AG04449 (cell line): ENCODE measurements around the gene ADAMTS17.

ENCODE experiments used
- CTCF ChIA-PET: fragments of 350-600 bp; formaldehyde crosslinking; extraction: SDS; loops from one replicate; lab custom pipeline; 2021; ENCODE audit warnings: antibody characterized with exemption; lab: Yijun Ruan, JAX
- POLR2A ChIA-PET: fragments of 400-600, 350-600 bp; formaldehyde crosslinking; extraction: SDS; loops from one replicate; lab custom pipeline; 2020; ENCODE audit warnings: antibody characterized with exemption, inconsistent platforms; lab: Yijun Ruan, JAX
- DNase-seq: peaks from one replicate; pipeline ENCODE4 v3.0.0-alpha.2; 2010; ENCODE audit warnings: low read depth, low spot score
- H3K4me3 ChIP-seq: 2 replicates; pipeline ENCODE4 v1.5.1; 2011; ENCODE audit warnings: low read depth, mild to moderate bottlenecking, control low read depth, low read length
- CTCF ChIP-seq: IDR thresholded peaks from one replicate; pipeline ENCODE4 v1.5.1; 2011; ENCODE audit warnings: mild to moderate bottlenecking, moderate library complexity, low read length, control low read depth, inconsistent platforms; ENCODE audit not compliant: insufficient read depth; ENCODE audit errors: missing control alignments

The ADAMTS17 gene

GRCh38 chr15:100143378-100143777 is 198.4 kb downstream of the ADAMTS17 start:
- CTCF ChIA-PET, result no interaction called here
- POLR2A ChIA-PET, result no interaction called here
- TF ChIP-seq CTCF, result no peak
- no peak overlapping the region for H3K4me3 ChIP-seq
- DNase-seq, result no peak

- no peak for DNase-seq
- no peak overlapping the region for H3K4me3 ChIP-seq
- CTCF ChIA-PET, result no interaction called here
- POLR2A ChIA-PET, result no interaction called here
- no peak for TF ChIP-seq CTCF
These were observed 200.3 kb downstream of the ADAMTS17 start for GRCh38 chr15:100141311-100142001.

GRCh38 chr15:100140527-100141308 is 201.1 kb downstream of the ADAMTS17 start:
- POLR2A ChIA-PET, result no interaction called here
- DNase-seq, result no peak
- H3K4me3 ChIP-seq, result no peak overlapping the region
- CTCF ChIA-PET, result no interaction called here
- no peak for TF ChIP-seq CTCF

GRCh38 chr15:100134586-100134985 is 207.2 kb downstream of the ADAMTS17 start:
- CTCF ChIA-PET, result no interaction called here
- no peak for DNase-seq
- POLR2A ChIA-PET, result no interaction called here
- no peak overlapping the region for H3K4me3 ChIP-seq
- TF ChIP-seq CTCF, result no peak

GRCh38 chr15:100134089-100134583 is 207.6 kb downstream of the ADAMTS17 start:
- no peak for DNase-seq

More at GRCh38 chr15:100134089-100134583, 207.6 kb downstream of the ADAMTS17 start:
- H3K4me3 ChIP-seq, result no peak overlapping the region
- ChIA-PET CTCF (no interaction called here), POLR2A (no interaction called here)
- no peak for TF ChIP-seq CTCF
